Brain microvascular endothelial cell (primary cell): ENCODE data around the gene ZNF26.
A peak's percentile ranks its signal among the peaks of the same experiment; 100 is the strongest.
"Not testable (repeated sequence)": the region's sequence is repeated elsewhere in the genome, so short reads cannot be mapped to it uniquely, and the experiment has no call there.

Experiments used
- DNase-seq: peaks from one replicate; pipeline ENCODE4 v3.0.0-alpha.2; 2020
- H3K27ac ChIP-seq: fragments of 250-450 bp; sonication (Bioruptor Pico); 2 replicates; pipeline ENCODE4 v1.5.1; 2020; ENCODE audit warnings: mild to moderate bottlenecking, moderate library complexity
- H3K27me3 ChIP-seq: fragments of 250-450 bp; sonication (Bioruptor Pico); replicated peaks from 2 replicates; pipeline ENCODE4 v1.5.1; 2020; ENCODE audit warnings: mild to moderate bottlenecking
- H3K36me3 ChIP-seq: fragments of 250-450 bp; sonication (Bioruptor Pico); replicated peaks from 2 replicates; pipeline ENCODE4 v1.5.1; 2020; ENCODE audit warnings: mild to moderate bottlenecking
- H3K4me3 ChIP-seq: 2 replicates; pipeline ENCODE4 v1.5.1; 2011; ENCODE audit warnings: low read depth, mild to moderate bottlenecking, control low read depth, low read length, moderate library complexity
- CTCF ChIP-seq: IDR thresholded peaks from 2 replicates; pipeline ENCODE4 v1.5.1; 2011; ENCODE audit warnings: low read depth, mild to moderate bottlenecking, moderate library complexity, low read length, control low read depth, inconsistent platforms; ENCODE audit errors: missing control alignments
- in situ Hi-C: cut with HindIII; loops from 2 replicates; pipeline ENCODE4 v1.10.0; 2017; ENCODE audit warnings: low sequenced_read_pairs, low pct_ligation_motif_present

Gene ZNF26

GRCh38 chr12:132955094-132956010 lies 30.8 kb upstream of the ZNF26 start:
- no peak for TF ChIP-seq CTCF

GRCh38 chr12:132956011-132956788 lies 30.0 kb upstream of the ZNF26 start, which contains the start of gene ZNF605:
ZNF605 (minus strand) TSS chr12:132956306; CDS start chr12:132945635, 10,671 bp downstream.
- DNase-seq: peak; percentile 83
- H3K27me3 ChIP-seq: no peaks in the 10 kb centered on the region
- in situ Hi-C loops: no loop called here

More at GRCh38 chr12:132955094-132956010, 30.8 kb upstream of the ZNF26 start:
- peak overlapping the region; percentile 85 for H3K4me3 ChIP-seq
- H3K27ac ChIP-seq: peak overlapping the region; percentile 94
- peak; percentile 63 for DNase-seq
- in situ Hi-C loops: no loop called here
- no peaks in the 10 kb centered on the region for H3K27me3 ChIP-seq
- H3K36me3 ChIP-seq: no peaks in the 10 kb centered on the region

GRCh38 chr12:132961790-132962189 lies 24.4 kb upstream of the ZNF26 start:
- H3K27me3 ChIP-seq, in situ Hi-C loops, H3K36me3 ChIP-seq: not testable (repeated sequence)

More at GRCh38 chr12:132956011-132956788, 30.0 kb upstream of the ZNF26 start, which contains the start of gene ZNF605:
- peak within 1 kb of the TSS; percentile 94 for H3K27ac ChIP-seq
- H3K36me3 ChIP-seq: no peaks in the 10 kb centered on the region
- peak within 1 kb of the TSS; percentile 85 for H3K4me3 ChIP-seq
- no peak for TF ChIP-seq CTCF

GRCh38 chr12:132963947-132964346 lies 22.2 kb upstream of the ZNF26 start:
- H3K36me3 ChIP-seq, H3K27ac ChIP-seq, H3K27me3 ChIP-seq, DNase-seq, in situ Hi-C loops, H3K4me3 ChIP-seq: not testable (repeated sequence)
- peak; percentile 45 for TF ChIP-seq CTCF

More at GRCh38 chr12:132961790-132962189, 24.4 kb upstream of the ZNF26 start:
- not testable (repeated sequence) for DNase-seq, H3K4me3 ChIP-seq, H3K27ac ChIP-seq

- Histone ChIP-seq H3K27ac (no peak overlapping the region), H3K36me3 (no peaks in the 10 kb centered on the region), H3K4me3 (no peak overlapping the region), H3K27me3 (no peaks in the 10 kb centered on the region)
- no peak for DNase-seq
- in situ Hi-C loops: no loop called here
- no peak for TF ChIP-seq CTCF
Observed at GRCh38 chr12:132965796-132966195, 20.4 kb upstream of the ZNF26 start.
